HG03066 (cell line): ENCODE measurements around the gene BTBD19.
A peak's percentile ranks its signal among the peaks of the same experiment; 100 is the strongest.
"Not testable (repeated sequence)": the region's sequence is repeated elsewhere in the genome, so short reads cannot be mapped to it uniquely, and the experiment has no call there.

Experiments
- ATAC-seq: cut with Tn5 transposase; IDR thresholded peaks from one replicate; pipeline ENCODE4 v1.9.1; 2021; ENCODE audit warnings: low read depth; ENCODE audit not compliant: unreplicated experiment

The BTBD19 gene

GRCh38 chr1:44807364-44808062, 810 bp upstream of the BTBD19 start:
- peak; percentile 34 for ATAC-seq

- ATAC-seq, result peak; percentile 56
These were observed 905 bp downstream of the BTBD19 start for GRCh38 chr1:44808938-44809917.

DNA sequence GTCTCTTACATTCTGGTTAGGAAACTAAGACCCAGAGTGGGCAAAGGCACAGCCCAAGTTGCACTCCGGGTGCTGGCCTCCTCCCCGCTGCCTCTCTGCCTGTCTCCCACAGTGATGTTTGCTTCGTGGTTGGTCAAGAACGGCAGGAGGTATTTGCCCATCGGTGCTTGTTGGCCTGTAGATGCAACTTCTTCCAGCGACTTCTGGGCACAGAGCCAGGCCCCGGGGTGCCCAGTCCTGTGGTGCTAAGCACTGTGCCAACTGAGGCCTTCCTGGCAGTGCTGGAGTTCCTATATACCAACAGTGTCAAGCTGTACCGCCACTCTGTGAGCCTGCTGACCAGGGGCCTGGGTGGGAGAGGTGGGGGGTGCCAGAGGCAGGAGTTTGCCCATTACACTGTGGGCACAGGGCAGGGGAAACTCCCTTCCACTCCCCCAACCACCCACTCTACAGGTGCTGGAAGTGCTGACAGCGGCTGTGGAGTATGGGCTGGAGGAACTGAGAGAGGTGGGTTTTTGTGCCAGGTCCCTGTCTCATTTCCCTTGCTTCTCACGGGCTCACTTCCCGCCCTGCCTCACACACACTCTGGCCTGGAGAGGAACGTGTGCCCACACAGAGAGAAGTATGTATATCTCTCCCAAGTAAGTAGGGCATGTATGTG, 1.9 kb downstream of the BTBD19 start:
- no peak for ATAC-seq

- not testable (repeated sequence) for ATAC-seq
These were observed 2.4 kb downstream of the BTBD19 start for GRCh38 chr1:44810762-44811105.

GRCh38 chr1:44811234-44811633, 2.9 kb downstream of the BTBD19 start:
- no peak for ATAC-seq

GRCh38 chr1:44812822-44813543, 4.7 kb downstream of the BTBD19 start:
- no peak for ATAC-seq

DNA sequence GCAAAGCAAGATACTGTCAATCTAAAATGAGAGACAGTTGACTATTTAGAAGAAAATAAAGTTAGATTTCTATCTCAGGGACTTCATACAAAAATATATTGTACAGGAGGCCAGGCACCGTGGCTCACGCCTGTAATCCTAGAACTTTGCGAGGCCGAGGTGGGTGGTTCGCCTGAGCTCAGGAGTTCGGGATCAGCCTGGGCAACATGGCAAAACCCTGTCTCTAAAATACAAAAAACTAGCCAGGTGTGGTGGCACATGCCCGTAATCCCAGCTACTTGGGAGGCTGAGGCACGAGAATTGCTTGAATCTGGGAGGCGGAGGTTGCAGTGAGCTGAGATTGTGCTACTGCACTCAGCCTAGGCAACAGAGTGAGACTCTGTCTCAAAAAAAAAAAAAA, 7.6 kb downstream of the BTBD19 start:
- ATAC-seq, result not testable (repeated sequence)

DNA sequence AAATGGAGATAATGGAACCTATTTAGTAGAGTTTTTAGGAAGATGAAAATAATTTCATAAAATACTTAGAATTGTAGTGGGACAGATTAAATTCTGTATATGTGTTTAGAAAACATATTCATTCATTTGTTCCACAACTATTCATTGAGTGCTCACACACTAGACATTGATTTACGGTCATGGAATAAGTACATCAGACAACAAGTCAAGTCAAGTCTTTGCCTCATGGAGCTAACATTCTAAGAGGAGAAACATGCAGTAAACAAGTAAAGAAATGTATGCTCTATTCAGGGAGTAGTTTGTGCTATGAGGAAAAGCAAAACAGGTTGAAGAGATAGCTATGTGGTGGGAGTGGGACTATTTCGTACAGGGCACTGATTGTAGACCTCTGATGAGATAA, 9.0 kb downstream of the BTBD19 start:
- no peak for ATAC-seq

- no peak for ATAC-seq
These were observed 9.6 kb downstream of the BTBD19 start for GRCh38 chr1:44817771-44818495.

DNA sequence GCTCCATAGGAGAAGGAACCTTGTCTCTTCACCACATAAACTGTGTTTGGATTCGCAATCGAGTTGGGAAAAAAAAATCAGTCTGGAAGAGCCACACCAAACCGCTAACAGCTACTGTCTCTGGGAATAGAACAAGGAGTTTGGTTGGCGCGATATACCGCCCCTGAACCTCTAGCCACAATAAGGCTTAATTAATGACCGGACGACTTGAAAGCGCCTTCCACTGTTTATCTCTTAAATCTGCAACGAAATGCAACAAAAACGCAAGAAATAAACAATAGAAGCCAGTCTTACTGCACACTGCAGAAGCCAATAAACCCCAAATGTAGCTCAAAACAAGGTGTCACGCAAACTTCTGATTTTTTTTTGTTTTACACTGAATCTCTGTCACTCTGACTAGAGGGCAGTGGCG, 10.9 kb downstream of the BTBD19 start:
- no peak for ATAC-seq

GRCh38 chr1:44819608-44820327, 11.4 kb downstream of the BTBD19 start:
- ATAC-seq, result peak; percentile 78

GRCh38 chr1:44820328-44821239, 12.3 kb downstream of the BTBD19 start:
- no peak for ATAC-seq

GRCh38 chr1:44821240-44821715, 13.0 kb downstream of the BTBD19 start:
- no peak for ATAC-seq

- ATAC-seq, result no peak
These were observed 13.9 kb downstream of the BTBD19 start for GRCh38 chr1:44822131-44822701.

- no peak for ATAC-seq
These were observed 14.7 kb downstream of the BTBD19 start for GRCh38 chr1:44822981-44823451.

DNA sequence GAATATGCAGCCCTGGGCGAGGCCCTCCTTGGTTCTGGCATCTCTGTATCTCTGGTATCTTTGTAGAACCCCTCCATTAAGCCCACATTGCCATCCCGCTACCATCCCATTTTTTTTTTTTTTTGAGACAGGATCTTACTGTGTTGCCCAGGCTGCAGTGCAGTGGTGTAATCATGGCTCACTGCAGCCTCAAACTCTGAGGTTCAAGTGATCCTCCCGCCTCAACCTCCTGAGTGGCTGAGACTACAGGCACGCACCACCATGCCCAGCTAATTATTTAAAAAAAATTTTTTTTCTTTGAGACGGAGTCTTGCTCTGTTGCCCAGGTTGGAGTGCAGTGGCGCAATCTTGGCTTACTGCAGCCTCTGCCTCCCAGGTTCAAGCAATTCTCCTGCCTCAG, 16.1 kb downstream of the BTBD19 start:
- ATAC-seq, result not testable (repeated sequence)

DNA sequence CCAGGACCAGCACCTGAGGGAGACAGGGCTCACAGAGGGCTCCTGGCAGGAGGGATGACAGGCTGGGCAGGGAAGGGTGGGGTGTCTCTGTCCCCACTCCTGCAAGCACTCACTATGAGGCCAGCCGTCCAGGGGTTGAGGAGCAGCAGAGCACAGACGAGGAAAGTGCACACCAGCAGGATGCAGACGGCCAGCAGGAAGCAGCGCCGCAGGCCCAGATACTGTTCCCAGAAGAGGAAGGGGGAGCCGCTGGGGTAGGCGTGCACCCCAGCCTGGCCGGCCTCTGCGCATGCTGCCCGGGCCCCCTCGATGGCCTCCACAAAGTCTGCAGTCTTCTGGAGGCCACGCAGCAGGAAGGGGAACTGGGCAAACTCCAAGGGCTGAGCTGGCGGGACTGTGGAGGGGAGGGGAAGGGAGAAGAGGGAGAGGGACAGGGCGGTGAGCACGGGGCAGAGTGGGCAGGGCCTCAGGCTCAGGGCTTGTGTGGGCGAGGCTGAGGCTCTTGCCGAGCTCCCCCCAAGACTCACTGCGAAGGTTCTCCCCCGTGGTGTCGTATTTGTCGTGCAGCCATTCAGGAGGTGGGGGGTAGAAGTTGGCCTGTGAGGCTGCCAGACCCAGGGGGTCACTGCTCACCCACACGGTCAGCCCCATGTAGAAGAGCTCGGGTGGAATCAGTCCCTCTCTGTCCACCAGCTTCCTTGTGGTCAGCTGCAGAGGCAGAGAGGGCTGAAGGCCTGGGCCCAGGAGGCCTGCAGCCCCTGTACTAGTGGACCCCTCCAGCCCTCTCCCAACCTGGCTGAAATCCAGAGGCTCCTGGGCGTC, 18.3 kb downstream of the BTBD19 start:
- no peak for ATAC-seq
